ENCODE data around the gene TNS1. TPM values are rescaled to one million over a fixed set of nuclear protein-coding genes. Genes with fewer than 3 reads are reported as not detected.
A peak's percentile ranks its signal among the peaks of the same experiment; 100 is the strongest.

The TNS1 gene
- total RNA-seq, 4 donors from 2014 or later: 461 to 648 (median 565) TPM

GRCh38 chr2:218005028-218005427 lies 2.2 kb upstream of the TNS1 start:
- H3K9me3 ChIP-seq: no peaks in the 10 kb centered on the region
- DNase-seq (ENCODE audit: low spot score in 2 of 2): no peak
- H3K4me1 ChIP-seq: peaks cover 0 to 43% (median 20%) of the 10 kb centered on the region in 4 donors
- H3K27me3 ChIP-seq: peaks cover 0 to 24% of the 10 kb centered on the region in 2 donors
- no peaks in the 10 kb centered on the region for H3K36me3 ChIP-seq
- TF ChIP-seq EP300 (IDR thresholded peaks at IDR 0.05) (no peak), POLR2A (IDR thresholded peaks at IDR 0.05) (no peak)
- TF ChIP-seq, protein P1, sequence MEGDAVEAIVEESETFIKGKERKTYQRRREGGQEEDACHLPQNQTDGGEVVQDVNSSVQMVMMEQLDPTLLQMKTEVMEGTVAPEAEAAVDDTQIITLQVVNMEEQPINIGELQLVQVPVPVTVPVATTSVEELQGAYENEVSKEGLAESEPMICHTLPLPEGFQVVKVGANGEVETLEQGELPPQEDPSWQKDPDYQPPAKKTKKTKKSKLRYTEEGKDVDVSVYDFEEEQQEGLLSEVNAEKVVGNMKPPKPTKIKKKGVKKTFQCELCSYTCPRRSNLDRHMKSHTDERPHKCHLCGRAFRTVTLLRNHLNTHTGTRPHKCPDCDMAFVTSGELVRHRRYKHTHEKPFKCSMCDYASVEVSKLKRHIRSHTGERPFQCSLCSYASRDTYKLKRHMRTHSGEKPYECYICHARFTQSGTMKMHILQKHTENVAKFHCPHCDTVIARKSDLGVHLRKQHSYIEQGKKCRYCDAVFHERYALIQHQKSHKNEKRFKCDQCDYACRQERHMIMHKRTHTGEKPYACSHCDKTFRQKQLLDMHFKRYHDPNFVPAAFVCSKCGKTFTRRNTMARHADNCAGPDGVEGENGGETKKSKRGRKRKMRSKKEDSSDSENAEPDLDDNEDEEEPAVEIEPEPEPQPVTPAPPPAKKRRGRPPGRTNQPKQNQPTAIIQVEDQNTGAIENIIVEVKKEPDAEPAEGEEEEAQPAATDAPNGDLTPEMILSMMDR (IDR thresholded peaks at IDR 0.05): no peak
- H3K4me3 ChIP-seq: no peak overlapping the region
- peak overlapping the region in 2 of 4 donors; percentile 43 to 86 for H3K27ac ChIP-seq
- WGBS, 2 donors: 82 to 92% methylated on average over 4 of the region's 4 CpGs

DNA sequence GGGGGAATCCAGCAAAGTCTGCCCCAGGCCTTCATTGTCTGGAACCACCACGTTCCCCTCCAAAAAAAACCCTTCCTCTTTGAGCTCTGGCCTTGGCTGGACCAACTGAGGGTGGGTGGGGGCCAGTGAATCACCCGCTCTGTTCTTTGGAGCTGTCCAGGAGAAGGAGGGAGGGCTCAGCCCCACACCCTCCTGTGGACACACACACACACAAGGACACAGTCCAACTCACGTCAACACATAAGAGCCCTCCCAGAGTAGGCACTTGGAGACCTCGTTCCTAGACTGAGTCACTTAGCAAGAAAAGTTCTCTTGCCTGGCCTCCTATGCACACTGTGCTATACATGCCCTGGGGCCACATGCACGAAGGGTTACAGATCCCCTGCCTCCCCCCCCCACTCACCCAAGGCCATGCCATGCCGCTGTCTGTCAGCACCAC lies 1.2 kb upstream of the TNS1 start:
- H3K9me3 ChIP-seq: no peaks in the 10 kb centered on the region
- DNase-seq (ENCODE audit: low spot score in 2 of 2): peak; percentile 60 to 76
- no peak overlapping the region for H3K4me3 ChIP-seq
- peaks cover 0 to 42% (median 13%) of the 10 kb centered on the region in 4 donors for H3K4me1 ChIP-seq
- H3K27ac ChIP-seq: peak overlapping the region; percentile 41 to 86 (median 76)
- TF ChIP-seq, protein P1 (IDR thresholded peaks at IDR 0.05): no peak
- TF ChIP-seq EP300 (IDR thresholded peaks at IDR 0.05) (peak in 1 of 2 donors; percentile 65), POLR2A (IDR thresholded peaks at IDR 0.05) (no peak)
- no peaks in the 10 kb centered on the region for H3K36me3 ChIP-seq
- 18 to 32% methylated on average over 5 to 6 of the region's 6 CpGs for WGBS, 2 donors
- peaks cover 0 to 14% of the 10 kb centered on the region in 2 donors for H3K27me3 ChIP-seq

DNA sequence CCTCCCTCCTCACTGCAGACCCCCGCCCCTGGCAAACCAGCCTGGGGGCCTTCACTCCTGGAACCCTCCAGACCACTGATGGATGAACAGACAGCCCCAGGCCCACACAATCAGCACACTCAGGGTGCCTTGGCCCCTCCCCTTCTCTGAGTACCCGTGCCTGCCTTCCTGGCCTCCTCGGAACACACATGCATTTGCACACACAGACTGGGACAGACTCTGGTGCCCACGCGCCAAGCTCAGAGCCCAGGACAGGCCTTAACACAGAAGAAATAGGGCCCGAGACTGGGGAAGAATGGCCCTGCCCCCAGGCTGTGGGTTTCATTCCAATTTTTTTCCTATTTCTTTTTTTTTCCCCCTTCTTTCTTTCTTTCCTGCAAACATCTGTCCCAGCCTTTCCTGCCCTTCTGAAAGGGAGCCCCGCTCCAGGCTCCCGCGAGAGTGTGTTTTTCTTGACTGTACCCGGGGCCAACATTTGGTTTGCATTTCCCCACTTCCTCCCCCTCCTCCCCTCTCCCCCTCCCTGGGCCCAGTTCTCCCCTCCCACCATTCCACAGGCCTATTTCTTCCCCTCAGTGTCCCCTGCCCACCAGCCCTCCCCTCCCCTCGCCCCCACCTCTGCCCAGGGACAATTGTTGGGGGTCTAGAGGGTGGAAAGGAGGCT lies 618 bp upstream of the TNS1 start:
- peaks cover 0 to 42% (median 13%) of the 10 kb centered on the region in 4 donors for H3K4me1 ChIP-seq
- H3K27ac ChIP-seq: peak overlapping the region; percentile 41 to 86 (median 76)
- H3K9me3 ChIP-seq: no peaks in the 10 kb centered on the region
- H3K27me3 ChIP-seq: peaks cover 0 to 8% of the 10 kb centered on the region in 2 donors
- peak overlapping the region in 2 of 4 donors; percentile 22 to 56 for H3K4me3 ChIP-seq
- 28 to 40% methylated on average over 10 to 11 of the region's 11 CpGs for WGBS, 2 donors
- no peaks in the 10 kb centered on the region for H3K36me3 ChIP-seq
- TF ChIP-seq POLR2A (IDR thresholded peaks at IDR 0.05) (no peak), EP300 (IDR thresholded peaks at IDR 0.05) (no peak)
- TF ChIP-seq, protein P1 (IDR thresholded peaks at IDR 0.05): no peak
- DNase-seq (ENCODE audit: low spot score in 2 of 2): peak in 1 of 2 donors; percentile 56

DNA sequence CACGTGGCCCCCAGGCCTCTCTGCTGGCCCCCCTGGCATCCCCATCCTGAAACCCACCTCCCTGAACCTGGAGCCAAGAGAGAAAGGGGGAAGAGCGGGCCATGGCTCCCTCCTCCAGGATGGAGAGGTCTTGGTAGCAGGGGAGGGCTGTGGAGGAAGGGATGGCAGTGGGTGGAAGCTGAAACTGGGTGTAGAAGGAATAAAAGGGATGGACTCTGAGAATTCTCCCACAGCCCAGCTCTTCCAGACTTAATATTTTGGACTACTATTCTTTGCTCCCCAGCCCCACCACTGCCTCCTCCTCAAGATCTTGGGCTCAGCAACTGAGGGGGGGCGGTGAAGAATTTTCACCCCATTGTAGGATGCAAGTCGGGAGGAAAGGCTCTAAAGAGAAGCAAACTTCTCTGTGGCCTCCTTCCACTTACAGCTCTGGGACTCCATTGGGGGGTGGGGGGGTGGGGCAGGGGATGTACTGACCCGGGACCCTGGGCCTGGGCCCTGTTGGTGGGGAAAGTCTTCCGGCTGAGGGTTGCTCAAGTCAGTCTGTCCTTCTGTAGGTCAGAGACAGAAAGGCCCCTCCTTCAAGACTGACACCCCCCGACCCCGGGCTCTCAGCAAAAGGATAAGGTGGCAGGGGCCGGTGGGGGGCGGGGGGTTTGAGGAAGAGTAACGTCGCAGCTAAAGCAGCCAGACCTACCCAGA lies 501 bp downstream of the TNS1 start:
- 43 to 59% methylated on average over 8 to 12 of the region's 12 CpGs for WGBS, 2 donors
- H3K27ac ChIP-seq: peak overlapping the region; percentile 41 to 86 (median 76)
- no peaks in the 10 kb centered on the region for H3K27me3 ChIP-seq
- no peaks in the 10 kb centered on the region for H3K36me3 ChIP-seq
- no peaks in the 10 kb centered on the region for H3K9me3 ChIP-seq
- peak overlapping the region; percentile 16 to 56 (median 22) for H3K4me3 ChIP-seq
- no peak for DNase-seq (ENCODE audit: low spot score in 2 of 2)
- H3K4me1 ChIP-seq: peaks cover 0 to 47% (median 13%) of the 10 kb centered on the region in 4 donors
- TF ChIP-seq, protein P1 (IDR thresholded peaks at IDR 0.05): no peak
- TF ChIP-seq POLR2A (IDR thresholded peaks at IDR 0.05) (no peak), EP300 (IDR thresholded peaks at IDR 0.05) (no peak)

DNA sequence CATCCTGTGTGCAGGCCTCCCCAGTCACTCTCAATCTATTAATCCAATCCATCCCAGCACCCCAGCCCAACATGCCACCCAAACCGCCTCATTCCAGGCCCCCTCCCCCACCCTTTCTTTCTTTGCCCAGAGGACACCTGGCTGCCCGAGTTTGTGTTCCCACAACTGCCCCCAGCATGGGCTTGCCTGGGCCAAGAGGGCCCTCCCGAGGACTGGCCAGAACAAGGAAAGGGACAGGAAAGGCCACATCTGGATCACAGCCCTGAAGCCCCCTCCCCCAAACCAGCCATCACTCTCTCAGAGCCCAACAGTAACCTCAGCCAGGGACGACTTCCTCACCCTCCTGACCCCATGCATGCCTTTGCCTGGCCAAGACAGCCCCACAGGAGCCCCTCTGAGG lies 1.2 kb downstream of the TNS1 start:
- no peaks in the 10 kb centered on the region for H3K36me3 ChIP-seq
- peak overlapping the region; percentile 13 to 56 (median 19) for H3K4me3 ChIP-seq
- DNase-seq (ENCODE audit: low spot score in 2 of 2): no peak
- peaks cover 0 to 52% (median 15%) of the 10 kb centered on the region in 4 donors for H3K4me1 ChIP-seq
- H3K27me3 ChIP-seq: no peaks in the 10 kb centered on the region
- 59 to 61% methylated on average over 4 of the region's 4 CpGs for WGBS, 2 donors
- H3K27ac ChIP-seq: peak overlapping the region in 3 of 4 donors; percentile 28 to 86 (median 55)
- H3K9me3 ChIP-seq: no peaks in the 10 kb centered on the region
- TF ChIP-seq, protein P1 (IDR thresholded peaks at IDR 0.05): no peak

All from tibial nerve (tissue), 4 donors.